ENCODE measurements around the gene PARD3B. TPM values are rescaled to one million over a fixed set of nuclear protein-coding genes. Genes with fewer than 3 reads are reported as not detected.

The PARD3B gene
- total RNA-seq, 2 donors from 2014 or later: 14.7 to 25.0 TPM

GRCh38 chr2:205461678-205462665, 916.7 kb downstream of the PARD3B start:
- 70% methylated on average over 6 of the region's 6 CpGs for WGBS
- no peak overlapping the region for H3K27ac ChIP-seq
- intact Hi-C loops (cut with DNase I): no loop called here
- no peak for DNase-seq (ENCODE audit: low spot score)
- no peaks in the 10 kb centered on the region for H3K27me3 ChIP-seq (replicated peaks; ENCODE audit: insufficient read depth)
- no peak overlapping the region for H3K4me3 ChIP-seq
- TF ChIP-seq POLR2AphosphoS5 (IDR thresholded peaks at IDR 0.05) (no peak), POLR2A (IDR thresholded peaks at IDR 0.05) (no peak), CTCF (IDR thresholded peaks at IDR 0.05) (no peak)
- H3K4me1 ChIP-seq (replicated peaks): no peaks in the 10 kb centered on the region
- no peaks in the 10 kb centered on the region for H3K9me3 ChIP-seq
- no peaks in the 10 kb centered on the region for H3K36me3 ChIP-seq

DNA sequence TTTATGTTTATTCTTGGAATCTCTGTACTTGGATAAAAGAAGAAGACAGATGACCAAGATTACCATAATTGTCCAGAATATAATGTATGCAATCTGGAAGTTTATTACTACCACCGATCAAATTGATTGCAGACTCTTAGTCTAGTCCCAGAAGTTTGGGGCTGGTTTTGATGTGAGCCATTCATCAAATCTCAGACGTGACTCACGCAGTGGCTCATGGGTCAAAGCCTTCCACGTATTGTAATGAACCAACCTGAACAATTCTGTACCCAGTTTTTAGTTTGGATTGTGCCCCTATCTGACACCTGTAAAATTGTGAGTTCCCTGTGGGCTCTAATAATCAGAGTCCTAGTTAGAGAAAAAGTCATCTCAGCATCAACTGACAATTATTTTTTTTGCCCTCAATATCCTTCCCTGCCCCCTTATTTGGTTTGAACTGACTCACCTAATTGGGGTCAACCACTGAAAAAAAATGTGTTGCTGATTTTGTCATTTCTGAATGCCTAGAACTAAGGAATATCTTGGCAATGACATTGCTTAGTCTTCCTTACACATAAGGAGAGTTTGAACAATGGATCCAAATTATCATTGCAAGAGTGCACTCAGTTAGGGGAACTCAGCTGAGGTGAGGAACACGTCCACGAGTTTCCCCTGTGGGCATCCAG, 917.5 kb downstream of the PARD3B start:
- no peak overlapping the region for H3K4me3 ChIP-seq
- intact Hi-C loops (cut with DNase I): no loop called here
- no peak for TF ChIP-seq POLR2AphosphoS5 (IDR thresholded peaks at IDR 0.05)
- TF ChIP-seq POLR2A (IDR thresholded peaks at IDR 0.05): no peak
- no peak for TF ChIP-seq CTCF (IDR thresholded peaks at IDR 0.05)
- H3K27me3 ChIP-seq (replicated peaks; ENCODE audit: insufficient read depth): no peaks in the 10 kb centered on the region
- H3K27ac ChIP-seq: no peak overlapping the region
- H3K4me1 ChIP-seq (replicated peaks): no peaks in the 10 kb centered on the region
- 93% methylated on average over 6 of the region's 6 CpGs for WGBS
- H3K9me3 ChIP-seq: no peaks in the 10 kb centered on the region
- DNase-seq (ENCODE audit: low spot score): no peak
- H3K36me3 ChIP-seq: no peaks in the 10 kb centered on the region

DNA sequence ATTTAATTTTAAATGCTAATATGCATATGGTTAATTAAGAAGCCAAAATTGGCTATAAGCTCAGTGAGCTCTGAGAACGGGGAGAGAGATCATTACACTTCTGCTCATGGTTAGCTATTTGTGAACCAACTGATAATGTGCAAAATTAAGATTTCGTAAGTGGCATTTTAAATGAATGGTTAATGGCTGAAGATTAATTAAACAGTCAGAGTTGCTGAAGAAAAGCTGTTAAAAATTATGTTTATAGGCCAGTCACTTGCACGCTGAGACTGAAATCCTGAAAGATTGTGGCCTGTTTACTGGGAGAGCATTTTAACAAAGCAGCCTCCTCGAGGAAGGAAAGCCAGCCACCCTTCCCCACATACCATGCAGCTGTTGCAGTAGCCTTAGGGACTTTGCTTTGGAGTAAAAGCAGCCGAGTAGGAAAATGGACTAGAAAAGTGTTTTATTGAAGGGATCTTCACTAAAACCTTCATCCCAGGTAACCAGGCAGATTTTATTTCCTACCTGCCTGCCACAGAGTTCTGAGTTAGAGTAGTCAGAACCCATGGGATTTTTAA, 918.3 kb downstream of the PARD3B start:
- Histone ChIP-seq H3K4me3 (no peak overlapping the region), H3K4me1 (replicated peaks) (no peaks in the 10 kb centered on the region), H3K36me3 (no peaks in the 10 kb centered on the region), H3K9me3 (no peaks in the 10 kb centered on the region), H3K27ac (no peak overlapping the region), H3K27me3 (replicated peaks; ENCODE audit: insufficient read depth) (no peaks in the 10 kb centered on the region)
- intact Hi-C loops (cut with DNase I): no loop called here
- TF ChIP-seq POLR2A (IDR thresholded peaks at IDR 0.05) (no peak), POLR2AphosphoS5 (IDR thresholded peaks at IDR 0.05) (no peak), CTCF (IDR thresholded peaks at IDR 0.05) (no peak)
- no peak for DNase-seq (ENCODE audit: low spot score)
- 70% methylated on average over 5 of the region's 5 CpGs for WGBS

GRCh38 chr2:205464681-205465080, 919.4 kb downstream of the PARD3B start:
- no peak for DNase-seq (ENCODE audit: low spot score)
- Histone ChIP-seq H3K36me3 (no peaks in the 10 kb centered on the region), H3K4me3 (no peak overlapping the region), H3K27ac (no peak overlapping the region), H3K27me3 (replicated peaks; ENCODE audit: insufficient read depth) (no peaks in the 10 kb centered on the region), H3K9me3 (no peaks in the 10 kb centered on the region), H3K4me1 (replicated peaks) (no peaks in the 10 kb centered on the region)
- intact Hi-C loops (cut with DNase I): no loop called here
- 88% methylated on average over 3 of the region's 3 CpGs for WGBS
- TF ChIP-seq POLR2A (IDR thresholded peaks at IDR 0.05) (no peak), CTCF (IDR thresholded peaks at IDR 0.05) (no peak), POLR2AphosphoS5 (IDR thresholded peaks at IDR 0.05) (no peak)

Data from prostate gland (tissue), 2 donors.